NCI-H146 treated with DMSO at 0.1 percent for 48 hours (cell line): Measurements from ENCODE around the gene ARHGEF28.

ENCODE experiments used
- DNase-seq: peaks from one replicate; lab custom pipeline; 2025; ENCODE audit not compliant: unreplicated experiment; lab: John Stamatoyannopoulos, UW

The ARHGEF28 gene, protein sequence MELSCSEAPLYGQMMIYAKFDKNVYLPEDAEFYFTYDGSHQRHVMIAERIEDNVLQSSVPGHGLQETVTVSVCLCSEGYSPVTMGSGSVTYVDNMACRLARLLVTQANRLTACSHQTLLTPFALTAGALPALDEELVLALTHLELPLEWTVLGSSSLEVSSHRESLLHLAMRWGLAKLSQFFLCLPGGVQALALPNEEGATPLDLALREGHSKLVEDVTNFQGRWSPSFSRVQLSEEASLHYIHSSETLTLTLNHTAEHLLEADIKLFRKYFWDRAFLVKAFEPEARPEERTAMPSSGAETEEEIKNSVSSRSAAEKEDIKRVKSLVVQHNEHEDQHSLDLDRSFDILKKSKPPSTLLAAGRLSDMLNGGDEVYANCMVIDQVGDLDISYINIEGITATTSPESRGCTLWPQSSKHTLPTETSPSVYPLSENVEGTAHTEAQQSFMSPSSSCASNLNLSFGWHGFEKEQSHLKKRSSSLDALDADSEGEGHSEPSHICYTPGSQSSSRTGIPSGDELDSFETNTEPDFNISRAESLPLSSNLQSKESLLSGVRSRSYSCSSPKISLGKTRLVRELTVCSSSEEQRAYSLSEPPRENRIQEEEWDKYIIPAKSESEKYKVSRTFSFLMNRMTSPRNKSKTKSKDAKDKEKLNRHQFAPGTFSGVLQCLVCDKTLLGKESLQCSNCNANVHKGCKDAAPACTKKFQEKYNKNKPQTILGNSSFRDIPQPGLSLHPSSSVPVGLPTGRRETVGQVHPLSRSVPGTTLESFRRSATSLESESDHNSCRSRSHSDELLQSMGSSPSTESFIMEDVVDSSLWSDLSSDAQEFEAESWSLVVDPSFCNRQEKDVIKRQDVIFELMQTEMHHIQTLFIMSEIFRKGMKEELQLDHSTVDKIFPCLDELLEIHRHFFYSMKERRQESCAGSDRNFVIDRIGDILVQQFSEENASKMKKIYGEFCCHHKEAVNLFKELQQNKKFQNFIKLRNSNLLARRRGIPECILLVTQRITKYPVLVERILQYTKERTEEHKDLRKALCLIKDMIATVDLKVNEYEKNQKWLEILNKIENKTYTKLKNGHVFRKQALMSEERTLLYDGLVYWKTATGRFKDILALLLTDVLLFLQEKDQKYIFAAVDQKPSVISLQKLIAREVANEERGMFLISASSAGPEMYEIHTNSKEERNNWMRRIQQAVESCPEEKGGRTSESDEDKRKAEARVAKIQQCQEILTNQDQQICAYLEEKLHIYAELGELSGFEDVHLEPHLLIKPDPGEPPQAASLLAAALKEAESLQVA (N-terminal part only)

DNA sequence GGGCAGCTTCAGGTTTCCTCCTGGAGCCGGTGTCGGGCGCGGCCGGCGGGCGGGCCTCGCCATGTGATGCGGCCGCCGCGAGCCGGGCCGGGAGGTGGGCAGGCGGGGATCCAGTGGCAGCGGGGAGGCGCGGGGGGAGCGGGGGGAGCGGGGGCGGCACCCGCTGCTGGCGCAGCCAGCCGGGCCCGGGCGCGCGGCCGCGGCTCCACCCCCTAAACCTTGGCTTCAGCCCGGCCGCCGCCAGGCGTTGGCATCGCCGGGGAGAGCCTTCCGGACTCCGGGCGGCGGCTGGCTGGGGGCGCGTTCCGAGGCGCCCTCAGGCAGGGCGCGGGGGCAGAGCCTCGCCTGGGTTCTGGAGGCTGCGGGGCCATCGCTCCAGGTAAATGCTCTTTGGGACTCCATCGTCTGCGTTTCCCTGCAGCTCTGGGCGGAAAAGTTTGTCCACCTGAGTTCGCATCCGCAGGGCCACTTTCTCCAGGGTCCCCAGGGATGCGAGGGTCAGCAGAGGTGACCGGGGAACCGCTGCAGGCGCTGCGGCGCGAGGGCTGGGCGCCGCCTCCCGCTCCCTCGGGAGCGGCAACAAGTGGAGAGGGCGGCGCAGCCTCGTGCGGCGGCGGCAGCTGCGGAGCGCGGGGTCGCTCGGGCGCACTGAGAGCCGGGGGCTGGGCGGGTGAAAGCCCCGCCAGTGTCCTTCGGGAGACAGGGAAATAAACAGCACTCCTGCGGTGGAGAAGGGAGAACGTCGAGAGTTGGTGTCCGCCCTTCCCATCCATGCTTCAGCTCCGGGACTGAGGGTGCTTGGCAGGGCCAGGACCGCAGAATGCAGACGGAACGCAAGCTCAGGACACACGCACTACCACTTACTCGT lies at the start of gene ARHGEF28:
TSS of gene ARHGEF28 (plus strand) at position 253 of the 868 bp plus-strand sequence. CDS start 58,656 bp downstream, outside the sequence.
- DNase-seq, result peak; percentile 70

DNA sequence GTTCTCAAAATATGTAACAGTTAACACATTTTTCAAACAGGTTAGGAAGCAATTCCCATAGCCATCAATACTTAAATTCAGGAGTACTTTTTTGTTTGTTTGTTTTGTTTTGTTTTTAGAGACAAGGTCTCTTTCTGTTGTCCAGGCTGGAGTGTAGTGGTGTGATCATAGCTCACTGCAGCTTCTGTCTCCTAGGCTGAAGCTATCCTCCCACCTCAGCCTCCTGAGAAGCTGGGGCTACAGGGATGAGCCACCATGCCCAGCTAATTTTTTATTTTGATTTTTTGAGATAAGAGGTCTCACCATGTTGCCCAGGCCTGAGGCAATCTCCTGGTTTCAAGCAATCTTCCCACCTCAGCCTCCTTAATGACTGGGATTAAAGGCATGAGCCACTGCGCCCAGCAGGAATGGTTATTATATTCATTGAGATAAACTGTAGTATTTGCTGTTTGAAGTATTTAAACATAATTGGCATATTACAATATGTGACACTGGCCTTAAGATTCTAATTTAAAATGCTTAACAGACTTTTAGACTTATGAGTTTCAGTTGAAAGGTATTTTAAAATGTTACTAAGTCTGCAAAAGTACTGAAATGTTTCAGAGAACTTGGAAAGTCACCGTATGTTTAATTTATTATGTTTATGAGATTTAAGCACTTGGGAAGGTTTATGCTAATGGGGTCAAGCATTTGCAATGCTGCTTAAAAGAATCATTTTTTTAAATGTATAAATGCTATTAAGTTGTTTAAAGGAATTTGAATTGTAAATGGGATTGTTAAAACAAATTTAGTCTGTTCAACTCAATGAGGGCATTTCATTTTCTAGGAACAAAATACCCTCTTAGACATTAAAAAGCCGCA lies 43.5 kb upstream of the ARHGEF28 start:
- peak; percentile 41 for DNase-seq

DNA sequence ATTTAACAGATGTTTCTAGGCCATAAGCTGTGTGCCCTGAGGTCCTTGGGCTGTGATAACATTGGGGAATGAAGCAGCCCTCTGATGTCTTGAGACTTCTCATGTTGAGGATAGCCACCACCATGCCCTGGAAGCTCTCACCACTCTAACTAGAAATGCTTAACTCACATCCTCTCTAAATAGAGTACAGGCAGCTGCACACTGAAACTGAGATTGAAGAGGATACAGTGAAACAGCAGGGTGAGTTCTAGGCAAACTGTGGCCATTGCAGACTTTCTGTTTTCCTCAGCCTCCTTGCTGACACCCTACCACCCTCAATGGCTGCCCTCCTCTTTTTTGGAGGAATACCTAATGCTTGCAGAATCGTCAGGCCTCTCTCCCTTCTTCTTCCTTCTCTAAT lies 38.1 kb upstream of the ARHGEF28 start:
- DNase-seq, result no peak

DNA sequence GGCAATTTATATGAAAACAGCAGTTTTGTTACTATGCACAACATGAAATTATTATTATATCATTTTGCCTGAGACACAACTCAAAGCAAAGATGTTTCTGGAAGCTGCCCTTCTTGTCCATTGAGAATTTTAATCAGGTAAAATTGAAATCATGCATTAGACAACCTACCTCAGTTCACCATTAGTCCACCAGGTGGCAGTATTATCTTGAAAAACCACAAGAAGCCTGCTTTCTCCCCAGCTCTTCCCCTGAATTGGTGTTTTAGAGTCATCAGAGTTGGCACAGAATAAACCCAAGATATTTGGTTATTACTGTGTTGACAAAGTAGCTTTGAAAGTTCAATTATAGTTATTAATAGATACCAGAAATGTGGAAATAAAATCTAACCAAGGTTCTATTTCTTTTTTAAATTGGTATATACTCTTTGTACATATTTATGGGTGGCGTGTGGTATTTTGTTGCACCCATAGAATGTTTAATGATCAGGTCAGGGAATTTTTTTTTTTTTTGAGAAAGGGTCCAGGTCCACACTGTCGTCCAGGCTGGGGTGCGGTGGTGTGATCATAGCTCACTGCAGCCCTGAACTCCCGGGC lies 34.8 kb upstream of the ARHGEF28 start:
- DNase-seq, result peak; percentile 64

DNA sequence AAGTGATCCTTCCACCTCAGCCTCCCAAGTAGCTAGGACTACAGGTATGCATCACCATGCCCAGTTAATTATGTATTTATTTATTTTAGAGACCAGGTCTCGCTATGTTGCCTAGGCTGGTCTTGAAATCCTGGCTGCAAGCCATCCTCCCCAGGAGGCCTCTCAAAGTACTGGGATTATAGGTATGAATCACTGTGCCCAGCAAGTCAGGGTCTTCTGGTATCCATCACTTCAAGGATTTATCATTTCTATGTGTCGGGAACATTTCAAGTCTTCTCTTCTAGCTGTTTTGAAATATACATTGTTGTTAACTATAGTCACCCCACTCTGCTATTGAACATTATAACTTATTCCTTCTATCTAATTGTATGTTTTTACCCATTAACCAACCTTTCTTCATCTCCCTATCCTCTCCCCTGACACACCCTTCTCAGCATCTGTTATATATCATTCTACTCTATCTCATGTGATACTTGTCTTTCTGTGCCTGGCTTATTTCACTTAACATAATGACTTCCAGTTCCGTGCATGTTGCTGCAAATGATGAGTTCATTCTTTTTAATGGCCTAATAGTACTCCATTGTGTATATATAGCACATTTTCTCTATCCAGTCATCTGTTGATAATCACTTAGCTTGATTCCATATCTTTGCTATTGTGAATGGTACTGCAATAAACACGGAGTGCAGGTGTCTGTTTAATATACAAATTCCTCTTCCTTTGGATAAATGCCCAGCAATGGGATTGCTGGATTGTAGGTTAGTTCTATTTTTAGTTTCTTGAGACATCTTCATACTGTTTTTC lies 34.1 kb upstream of the ARHGEF28 start:
- no peak for DNase-seq

DNA sequence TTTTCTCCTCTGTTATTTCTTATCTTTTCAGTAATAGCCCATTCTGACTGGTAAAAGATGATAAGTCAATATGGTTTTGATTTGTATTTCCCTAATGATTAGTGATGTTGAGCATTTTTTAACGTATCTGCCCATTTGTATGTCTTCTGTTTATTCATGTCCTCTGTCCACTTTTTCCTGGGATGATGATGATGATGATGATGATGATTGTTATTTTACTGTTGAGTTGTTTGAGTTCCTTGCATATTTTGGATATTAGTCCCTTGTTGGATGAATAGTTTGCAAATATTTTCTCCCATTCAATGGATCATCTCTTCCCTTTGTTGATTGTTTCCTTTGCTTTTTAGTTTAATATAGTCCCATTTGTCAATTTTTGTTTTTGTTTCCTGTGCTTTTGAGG lies 33.4 kb upstream of the ARHGEF28 start:
- no peak for DNase-seq

DNA sequence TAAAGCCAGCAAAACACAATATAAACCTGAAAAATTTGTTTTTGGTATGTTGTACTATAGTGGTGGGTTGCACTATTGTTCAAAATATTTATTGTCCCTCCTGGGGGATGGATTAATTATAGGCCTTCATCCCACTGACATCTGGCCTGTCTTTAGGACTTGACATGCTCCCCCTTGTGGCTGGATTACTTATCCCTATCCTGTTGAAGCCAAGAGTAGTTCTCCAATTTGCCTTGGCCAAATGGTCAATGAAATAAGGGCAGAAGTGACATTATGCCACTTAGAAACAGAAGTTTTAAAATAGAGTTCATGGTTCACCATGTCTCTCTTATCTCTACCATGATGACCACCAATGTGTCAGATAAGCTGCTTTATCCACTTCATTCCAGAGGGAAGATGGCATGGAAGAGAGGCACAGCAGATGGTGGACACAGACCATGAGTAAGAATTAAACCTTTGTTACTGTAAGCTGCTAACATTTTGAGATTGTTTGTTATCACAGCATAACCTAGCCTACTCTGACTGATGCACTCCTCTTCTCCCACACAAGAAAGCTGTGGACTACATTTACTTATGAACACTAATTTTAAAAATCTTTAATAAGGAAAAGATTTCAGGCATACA lies 29.2 kb upstream of the ARHGEF28 start:
- DNase-seq, result peak; percentile 11

DNA sequence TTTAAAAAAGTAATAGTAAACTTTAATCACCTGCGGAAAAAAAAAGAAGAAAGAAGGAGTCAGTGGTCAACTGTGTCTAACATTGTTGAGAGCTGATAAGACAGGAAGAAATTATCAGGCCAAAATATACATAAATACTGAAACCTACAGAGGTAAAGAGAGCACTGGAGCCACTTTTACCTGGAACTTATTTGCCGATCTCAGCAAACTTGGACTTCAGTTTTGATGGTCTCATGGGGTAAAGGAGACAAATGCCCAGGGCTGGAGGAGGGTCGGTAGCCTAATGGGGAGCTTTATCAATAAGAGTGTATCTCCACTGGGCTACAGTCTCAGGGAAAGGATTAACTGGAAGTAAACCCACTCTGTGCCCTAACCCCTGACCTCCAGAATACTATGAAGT lies 26.6 kb upstream of the ARHGEF28 start:
- DNase-seq, result no peak

DNA sequence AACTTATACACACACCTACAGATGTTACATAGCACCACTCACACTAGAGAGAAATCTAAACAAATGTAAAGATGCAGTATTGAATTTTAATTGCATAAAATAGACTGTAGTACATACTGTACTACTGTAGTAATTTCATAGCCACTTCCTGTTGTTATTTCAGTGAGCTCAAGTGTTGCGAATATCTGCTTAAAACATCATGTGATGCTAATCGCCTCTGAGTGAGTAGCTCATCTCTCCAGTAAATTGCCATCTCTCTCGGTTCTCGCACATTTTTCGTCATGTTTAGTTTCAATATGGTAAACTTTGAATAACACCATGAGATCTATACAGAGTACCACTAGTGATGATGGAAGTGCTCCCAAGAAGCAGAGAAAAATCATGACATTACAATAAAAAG lies 22.0 kb upstream of the ARHGEF28 start:
- DNase-seq, result no peak

DNA sequence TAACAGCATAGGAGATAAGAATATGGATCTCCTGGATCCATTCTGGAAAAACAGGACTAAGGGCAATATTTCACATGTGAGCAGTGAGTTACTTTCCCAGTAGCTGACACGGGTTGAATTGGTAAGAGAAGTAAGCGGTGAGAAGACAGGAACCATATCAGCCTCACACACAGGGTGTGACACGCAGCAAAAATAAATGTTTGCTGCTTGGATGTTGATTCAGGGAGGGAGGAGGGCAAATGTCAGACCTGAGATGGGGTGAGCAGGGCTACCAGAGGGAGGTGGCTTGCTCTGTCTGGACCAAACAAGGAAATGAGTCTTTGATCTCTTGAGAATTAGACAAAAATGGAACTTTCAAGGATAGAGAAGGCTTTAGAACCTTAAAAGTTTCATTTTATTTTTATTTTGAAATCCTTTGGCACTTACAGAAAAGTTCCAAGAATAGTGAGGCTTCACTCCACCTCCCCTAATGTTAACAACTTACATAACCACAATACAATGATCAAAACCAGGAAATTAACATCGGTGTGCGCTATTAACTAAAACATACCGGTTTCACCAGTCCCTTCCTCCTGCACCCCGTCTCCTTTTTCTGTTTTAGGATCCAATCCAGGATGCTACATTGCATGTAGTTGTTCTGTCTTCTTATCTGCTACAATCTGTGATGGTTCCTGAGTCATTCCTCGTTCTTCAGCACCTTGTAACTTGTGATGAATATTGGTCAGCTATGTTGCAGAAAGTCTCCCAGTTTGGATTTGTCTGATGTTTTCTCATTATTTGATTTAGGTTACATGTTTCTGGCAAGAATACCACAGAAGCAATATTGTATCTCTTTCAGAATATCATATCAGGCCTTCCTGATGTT lies 20.5 kb upstream of the ARHGEF28 start:
- DNase-seq, result no peak

DNA sequence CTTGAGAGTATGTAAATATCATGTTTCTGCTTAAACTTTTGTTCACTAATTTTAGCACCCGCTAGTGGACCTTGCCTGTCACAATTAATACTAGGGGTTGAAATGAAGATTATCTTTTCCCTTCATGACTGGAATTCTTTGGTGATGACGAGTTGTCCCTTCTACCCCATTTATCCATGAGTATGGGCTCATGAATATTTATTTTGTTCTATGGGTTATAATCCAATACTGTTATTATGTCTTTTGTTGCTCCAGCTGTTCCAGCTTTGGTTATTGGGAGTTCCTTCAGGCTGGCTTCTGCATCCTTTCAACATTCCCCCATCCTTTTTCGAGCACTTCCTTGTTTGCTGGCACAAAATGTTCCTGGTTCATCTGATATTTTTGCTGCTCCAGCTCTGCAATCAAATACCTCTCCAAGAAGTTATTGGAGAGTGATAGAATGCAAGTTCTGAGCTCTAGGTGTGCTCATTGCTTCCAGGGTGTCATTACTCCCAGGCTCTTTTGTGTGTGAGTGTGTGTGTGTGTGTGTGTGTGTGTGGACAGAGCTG lies 19.7 kb upstream of the ARHGEF28 start:
- DNase-seq, result no peak

DNA sequence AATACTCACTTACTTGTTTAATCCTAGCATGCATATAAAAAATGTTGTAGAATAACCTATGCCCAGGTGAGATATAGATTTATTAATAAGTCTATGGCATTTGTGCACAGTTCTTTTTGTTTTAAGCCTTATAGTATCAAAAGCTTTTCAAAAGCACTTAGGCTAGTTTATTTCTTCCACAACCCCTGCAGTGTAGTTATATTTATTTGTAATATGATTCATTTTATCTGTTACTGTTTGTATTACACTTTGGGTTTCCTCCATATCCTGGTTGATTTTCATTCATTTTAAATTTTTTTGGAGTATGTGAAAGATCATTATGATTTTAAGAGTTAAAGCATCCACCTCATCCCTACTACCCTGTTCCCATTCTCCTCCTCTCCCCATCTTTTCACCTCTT lies 18.8 kb upstream of the ARHGEF28 start:
- DNase-seq, result no peak

DNA sequence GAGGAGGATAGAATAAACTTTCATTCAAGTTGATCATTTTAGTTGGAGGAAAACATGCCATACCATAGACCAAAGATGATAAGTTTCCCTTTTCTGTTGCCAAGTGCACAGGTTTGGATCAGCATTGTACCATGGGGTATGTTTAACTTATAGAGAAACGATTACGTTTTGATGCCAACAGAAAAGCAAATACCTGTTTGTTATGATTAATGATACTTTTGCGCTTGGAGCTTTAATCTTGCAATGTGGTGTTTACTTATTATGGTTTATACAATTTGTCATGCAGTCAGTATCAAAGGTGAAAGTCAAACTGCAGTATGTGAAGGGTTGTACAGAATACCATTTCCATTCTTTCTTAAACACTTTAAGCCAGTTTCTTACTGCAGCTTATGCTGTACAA lies 13.2 kb upstream of the ARHGEF28 start:
- DNase-seq, result no peak

DNA sequence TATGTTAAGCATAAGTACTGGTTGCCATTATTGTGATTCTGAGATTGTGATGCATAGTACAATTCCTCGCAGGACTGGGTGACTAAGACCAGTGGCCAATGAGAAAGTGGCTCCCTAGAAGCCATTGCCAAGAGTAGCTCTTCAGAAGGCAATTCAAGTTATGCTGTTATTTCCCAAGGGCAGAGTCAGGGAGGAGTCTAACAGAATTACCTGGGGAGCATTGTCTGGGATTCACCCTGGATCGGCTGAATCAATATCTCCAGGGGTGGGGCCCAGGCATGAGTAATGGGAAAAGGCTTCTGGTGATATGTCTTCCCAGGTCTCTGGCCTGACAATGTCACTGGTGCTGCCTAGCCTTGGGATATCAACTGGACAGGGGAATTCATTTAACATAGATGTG lies 10.9 kb upstream of the ARHGEF28 start:
- peak; percentile 51 for DNase-seq

DNA sequence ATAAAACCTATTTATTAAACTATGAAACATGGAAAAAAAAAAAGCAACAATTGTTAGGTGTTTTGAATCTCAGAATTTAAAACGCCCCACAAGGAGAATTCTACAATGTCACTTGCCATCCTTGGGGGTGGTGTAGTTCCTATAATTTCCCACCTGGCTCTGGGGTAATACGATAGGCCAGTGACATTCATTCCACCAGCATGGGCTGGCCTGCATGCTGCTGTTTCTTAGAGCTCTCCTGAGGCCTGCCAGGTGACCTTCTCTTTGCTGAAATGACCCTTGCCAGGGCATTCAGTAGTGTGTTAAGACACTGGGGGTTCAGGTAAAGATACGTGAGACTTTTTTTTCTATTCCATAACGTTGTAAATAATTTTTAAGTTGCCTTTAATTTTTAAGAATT lies 10.0 kb upstream of the ARHGEF28 start:
- DNase-seq, result no peak

DNA sequence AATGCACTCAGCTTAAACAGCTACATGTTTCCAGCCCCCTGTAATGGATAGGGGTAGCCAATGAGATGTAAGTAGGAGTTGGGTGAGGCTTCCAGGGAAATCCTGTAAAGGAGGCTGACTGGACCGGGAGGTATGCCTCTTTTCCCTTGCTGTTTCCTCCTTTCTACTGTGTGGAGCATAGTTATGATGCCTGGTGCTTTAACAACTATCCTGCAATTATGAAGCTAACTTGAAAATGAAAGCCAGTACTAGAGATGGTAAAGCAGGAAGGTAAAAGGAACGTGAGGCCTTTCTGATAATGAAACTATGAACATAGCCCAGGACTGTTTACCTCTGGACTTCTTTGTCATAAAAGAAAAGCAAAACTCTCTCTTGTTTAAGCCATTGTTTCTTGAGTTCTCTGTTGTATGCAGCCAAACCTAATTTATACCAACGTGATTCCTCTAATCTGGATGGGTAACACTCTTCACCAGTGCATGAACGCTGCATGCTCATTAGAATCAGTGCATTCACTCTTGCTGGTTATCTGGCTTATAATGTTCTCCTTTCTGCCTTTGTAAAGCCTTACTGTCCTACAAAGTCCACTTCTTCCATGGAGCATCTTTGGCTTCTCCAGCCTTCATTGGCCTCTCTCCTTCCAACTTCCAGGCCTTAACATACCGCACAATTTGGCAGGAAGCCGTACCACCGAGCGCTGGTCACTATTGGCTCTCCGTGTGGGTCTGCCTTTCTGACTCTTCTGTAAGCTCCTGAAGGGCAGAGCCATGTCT lies 8.3 kb upstream of the ARHGEF28 start:
- DNase-seq, result no peak
